Activated CD8-positive, alpha-beta memory T cell treated with anti-CD3 and anti-CD28 coated beads for 1 hour (primary cell): ENCODE measurements around the gene CRB1.

Source experiments
- DNase-seq, 2 donors: peaks; one replicate each; pipeline ENCODE4 v3.0.0-alpha.2; 2020; ENCODE audit warnings: low read depth in 1 of 2; ENCODE audit errors: extremely low read depth in 1 of 2

Gene CRB1

GRCh38 chr1:197342044-197342565, 74.1 kb downstream of the CRB1 start:
- DNase-seq = no peak

GRCh38 chr1:197342669-197343068, 74.6 kb downstream of the CRB1 start:
- DNase-seq = no peak

GRCh38 chr1:197343663-197344273, 75.7 kb downstream of the CRB1 start:
- DNase-seq = no peak

- no peak for DNase-seq
These were observed 83.9 kb downstream of the CRB1 start for GRCh38 chr1:197351821-197352440.

- DNase-seq = no peak
These were observed 87.4 kb downstream of the CRB1 start for GRCh38 chr1:197355248-197355995.

GRCh38 chr1:197356723-197357533, 88.9 kb downstream of the CRB1 start:
- DNase-seq = no peak

- no peak for DNase-seq
These were observed 90.9 kb downstream of the CRB1 start for GRCh38 chr1:197358959-197359358.

GRCh38 chr1:197360068-197360467, 92.0 kb downstream of the CRB1 start:
- no peak for DNase-seq

GRCh38 chr1:197362871-197363270, 94.8 kb downstream of the CRB1 start:
- no peak for DNase-seq

GRCh38 chr1:197363855-197364254, 95.8 kb downstream of the CRB1 start:
- no peak for DNase-seq

- no peak for DNase-seq
These were observed 98.9 kb downstream of the CRB1 start for GRCh38 chr1:197366996-197367395.

- DNase-seq = no peak
These were observed 99.6 kb downstream of the CRB1 start for GRCh38 chr1:197367627-197368026.

GRCh38 chr1:197374428-197374827, 106.4 kb downstream of the CRB1 start:
- no peak for DNase-seq

GRCh38 chr1:197384471-197384870, 116.4 kb downstream of the CRB1 start:
- DNase-seq = no peak

- no peak for DNase-seq
These were observed 120.7 kb downstream of the CRB1 start for GRCh38 chr1:197388801-197389200.

- no peak for DNase-seq
These were observed 122.8 kb downstream of the CRB1 start for GRCh38 chr1:197390856-197391255.

GRCh38 chr1:197391303-197392226, 123.5 kb downstream of the CRB1 start:
- no peak for DNase-seq

GRCh38 chr1:197392541-197392940, 124.5 kb downstream of the CRB1 start:
- no peak for DNase-seq

- DNase-seq = no peak
These were observed 125.1 kb downstream of the CRB1 start for GRCh38 chr1:197393105-197393504.

GRCh38 chr1:197393772-197394171, 125.7 kb downstream of the CRB1 start:
- no peak for DNase-seq
